HG02943 (cell line): ENCODE results near the gene PTHLH.

Experiments
- ATAC-seq: cut with Tn5 transposase; IDR thresholded peaks from one replicate; pipeline ENCODE4 v1.9.1; 2021; ENCODE audit warnings: mild to moderate bottlenecking, low read depth, moderate library complexity; ENCODE audit not compliant: unreplicated experiment

PTHLH gene

DNA sequence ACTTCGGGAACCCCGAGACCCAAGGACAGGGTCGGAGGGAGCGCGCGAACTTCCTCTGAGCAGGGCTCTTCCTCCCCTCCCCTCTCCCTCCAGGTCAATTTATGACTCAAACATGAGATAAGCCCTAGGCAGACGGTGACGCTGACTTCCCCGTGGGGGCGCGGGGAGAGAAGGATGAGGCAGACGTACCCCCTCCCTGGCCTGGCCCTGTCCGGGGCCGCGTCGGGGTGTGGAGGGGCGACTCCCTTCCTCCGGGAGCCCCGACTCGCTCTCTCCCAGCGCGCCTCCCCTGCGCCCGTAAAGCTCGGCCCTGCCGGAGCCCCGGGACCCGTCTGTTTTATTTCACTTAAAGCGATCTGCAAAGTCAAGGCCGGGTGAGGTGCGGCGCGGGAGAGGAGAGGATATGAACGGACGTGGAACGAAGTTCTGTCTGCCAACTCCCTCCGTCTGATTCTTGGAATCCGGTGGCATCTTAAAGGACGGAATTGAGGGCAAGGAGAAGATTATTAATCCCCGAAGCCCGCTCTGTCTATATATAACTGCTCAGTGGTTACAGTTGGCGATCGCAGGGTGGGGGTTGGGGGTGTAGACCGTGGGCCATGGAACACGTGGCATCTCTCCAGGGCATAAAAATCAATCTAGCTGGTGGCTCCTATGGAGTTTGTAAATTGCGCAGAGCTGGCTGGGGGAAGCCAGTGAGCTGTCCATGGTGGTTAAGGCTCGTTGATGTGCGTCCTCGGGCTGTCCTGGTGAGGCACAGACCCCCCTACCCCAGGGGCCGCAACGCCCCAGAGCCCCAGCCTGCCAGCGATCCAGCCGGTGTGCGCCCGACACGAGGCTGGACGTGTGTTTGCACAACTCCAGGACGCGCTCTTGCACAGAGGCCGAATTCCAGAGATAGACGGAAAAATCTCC, 2.9 kb upstream of the PTHLH start:
- ATAC-seq: no peak

DNA sequence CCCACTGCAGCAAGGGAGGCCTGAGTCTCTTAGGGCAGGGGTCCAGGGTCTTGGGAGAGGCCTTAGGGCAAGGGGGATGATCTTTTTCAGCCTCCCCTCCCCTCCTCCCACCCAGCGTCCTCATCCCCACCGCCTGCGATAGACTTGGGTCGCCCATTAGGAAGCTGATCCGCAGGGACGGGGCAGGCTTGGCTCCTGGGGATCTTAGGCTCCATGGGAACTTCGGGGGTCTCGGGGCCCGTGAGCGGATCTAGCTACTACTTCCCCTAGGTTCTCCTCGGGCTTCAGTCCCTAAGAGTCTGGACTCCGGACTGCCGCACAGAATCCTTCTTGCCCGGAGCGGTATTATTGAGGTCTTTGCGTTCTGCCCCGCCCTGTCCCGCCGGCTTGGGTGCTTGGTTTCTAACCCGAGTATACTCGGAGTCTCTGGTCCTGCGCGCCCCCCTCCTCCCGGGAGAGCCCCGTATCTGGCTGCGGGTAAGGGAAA, 2.2 kb upstream of the PTHLH start:
- no peak for ATAC-seq

DNA sequence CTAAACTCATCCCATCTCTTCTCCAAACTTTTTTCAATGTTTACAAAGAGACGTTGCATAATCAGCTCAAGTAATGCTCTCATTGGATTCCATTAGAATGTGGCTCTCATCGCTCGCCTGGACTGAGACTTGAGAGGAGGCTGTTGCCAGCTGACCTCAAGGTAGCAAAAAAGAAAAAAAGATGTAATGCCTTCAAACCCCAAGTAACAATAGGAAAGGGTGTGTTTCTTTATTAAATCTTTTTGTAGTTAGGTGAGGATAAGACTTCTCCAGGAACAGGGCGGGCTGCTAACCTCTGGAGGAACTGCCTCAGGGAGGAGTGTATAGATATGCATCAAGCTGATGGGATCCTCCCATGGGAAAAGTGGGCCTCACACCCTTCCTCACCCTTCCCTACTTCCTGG, 956 bp upstream of the PTHLH start:
- no peak for ATAC-seq

DNA sequence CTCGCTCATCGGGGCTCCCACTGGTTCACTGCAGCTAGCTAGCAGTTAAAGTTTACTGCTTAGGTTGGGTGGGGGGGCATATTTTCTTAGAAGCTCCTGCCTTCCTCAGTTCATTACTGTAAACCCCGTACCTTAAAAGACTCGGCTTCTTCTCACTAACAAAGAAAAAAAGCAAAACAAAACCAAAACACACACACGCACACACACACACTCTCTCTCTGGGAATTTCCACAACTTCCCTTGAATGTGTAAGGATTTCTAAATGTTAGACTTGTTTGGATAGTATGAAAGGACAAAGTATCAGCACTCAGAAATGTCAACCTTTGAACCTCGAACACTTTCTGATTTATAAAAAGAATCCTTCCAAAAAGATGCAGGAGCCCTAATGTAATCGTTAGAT, 927 bp downstream of the PTHLH start:
- no peak for ATAC-seq

DNA sequence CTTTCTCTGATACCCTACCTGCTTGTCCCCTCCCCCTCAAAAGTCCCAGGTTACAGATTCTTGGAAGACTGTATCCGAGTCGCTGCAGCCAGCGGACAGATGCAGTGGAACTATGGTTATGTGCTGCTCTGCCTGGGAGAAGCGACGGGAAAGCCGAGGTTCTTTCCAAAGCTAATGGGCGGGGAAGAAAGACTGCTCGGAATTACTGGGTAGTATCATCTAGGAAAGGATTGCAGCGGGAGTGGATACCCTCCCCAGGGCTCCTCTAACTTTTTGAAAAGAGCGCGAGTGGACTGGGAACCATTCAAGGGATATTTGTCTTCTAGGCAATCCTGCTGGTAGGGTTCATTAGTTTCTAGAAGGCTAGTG, 1.4 kb downstream of the PTHLH start:
- ATAC-seq: no peak

DNA sequence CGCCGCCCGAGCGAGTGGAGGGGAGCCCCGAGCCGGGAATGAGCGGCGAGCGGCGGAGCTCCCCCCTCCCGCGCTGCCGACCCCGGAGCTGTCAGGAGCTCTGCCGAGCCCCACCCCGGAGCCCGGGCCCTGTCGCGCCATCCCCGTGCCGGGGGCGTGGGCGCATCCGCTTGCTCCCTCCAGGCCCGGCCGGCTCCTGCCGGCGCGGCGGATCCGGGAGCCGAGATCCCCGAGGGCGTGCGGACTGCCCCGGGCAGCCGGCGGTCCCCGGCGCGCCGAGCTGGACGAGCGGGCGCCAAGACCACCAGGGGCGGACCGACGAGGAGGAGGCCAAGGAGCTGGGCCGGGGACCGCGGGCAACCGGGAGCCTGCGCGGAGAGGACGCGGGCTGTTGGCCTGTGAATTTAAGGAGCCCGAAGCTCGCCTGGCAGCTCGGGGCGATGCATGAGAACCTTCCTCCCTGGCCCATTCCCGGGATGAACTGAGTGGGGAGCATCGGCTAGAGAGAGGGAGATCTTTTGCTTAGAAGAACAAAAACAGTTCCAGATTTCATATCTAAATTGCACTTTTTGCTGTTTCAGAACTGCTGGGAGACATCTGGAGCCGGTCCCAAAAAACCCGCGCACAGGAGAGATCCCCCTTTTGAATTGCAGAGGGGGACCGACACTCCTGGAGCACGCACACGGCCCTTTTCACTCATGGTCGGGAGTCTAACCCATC, 2.0 kb downstream of the PTHLH start:
- peak; percentile 8 for ATAC-seq

DNA sequence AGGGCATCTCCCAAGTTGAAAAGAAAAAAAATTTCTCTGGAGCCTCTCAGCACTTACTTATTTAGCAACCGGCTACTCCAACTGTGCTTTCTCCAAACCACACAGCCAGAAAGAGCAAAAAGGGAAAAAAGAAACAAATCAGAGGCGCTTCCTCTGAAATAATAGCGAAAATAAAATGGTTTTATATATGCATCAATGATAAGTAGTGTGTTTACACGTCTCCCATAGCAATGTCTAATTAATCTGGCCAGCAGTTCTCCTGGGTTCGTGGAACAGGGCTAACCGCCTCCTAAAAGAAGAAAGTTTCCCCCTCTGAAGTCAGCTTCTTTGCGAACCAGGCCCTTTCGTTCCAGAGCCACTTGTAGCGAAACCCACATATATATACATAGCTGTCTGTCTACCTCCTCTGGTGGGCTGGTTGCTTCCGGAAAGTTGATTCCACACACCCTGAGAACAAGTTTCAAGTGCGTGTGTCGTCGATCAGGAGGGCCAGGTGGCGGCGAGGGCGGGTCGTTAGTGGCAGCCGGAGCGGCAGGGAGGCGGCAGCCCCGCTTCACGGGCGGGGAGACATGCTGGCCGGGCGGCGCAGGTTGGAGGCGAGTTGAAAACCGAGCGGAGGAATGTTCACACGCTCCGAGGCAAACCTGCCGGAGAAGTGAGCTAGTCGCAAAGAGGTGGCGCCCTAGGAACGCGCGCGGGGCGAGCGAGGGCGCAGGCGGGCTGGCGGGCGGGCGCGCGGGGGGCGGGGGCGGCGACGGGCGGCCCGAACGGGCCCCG, 2.7 kb downstream of the PTHLH start:
- ATAC-seq: peak; percentile 90

DNA sequence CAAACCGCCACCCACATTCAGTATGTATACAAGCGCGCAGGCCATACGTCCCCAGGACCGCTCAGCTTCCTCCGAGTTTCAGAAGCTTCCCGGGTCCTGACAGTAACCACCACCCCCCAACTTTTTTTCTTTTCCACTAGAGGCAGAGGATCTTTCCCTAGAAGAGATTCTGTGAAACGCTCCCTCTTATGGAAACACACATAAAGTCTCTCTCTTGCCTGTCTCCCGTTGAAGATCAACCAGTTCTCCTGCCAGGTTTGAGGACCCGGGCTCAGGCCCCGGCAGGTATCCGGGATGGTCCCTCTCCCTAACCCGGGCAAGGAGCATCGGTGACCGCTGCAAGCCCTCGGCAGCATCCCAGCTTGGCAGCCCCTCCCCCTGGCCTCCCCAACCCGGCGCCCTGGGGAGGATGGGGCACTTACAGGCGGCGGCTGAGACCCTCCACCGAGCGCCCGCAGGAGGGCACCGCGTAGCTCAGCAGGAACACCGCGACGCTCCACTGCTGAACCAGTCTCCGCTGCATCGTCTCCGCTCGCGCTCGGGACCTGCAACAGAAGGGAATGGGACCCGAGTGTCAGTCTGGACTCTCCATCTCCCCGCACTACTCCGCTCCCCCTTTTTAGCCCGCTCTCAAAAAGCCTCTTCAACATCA, 3.4 kb downstream of the PTHLH start:
- no peak for ATAC-seq

DNA sequence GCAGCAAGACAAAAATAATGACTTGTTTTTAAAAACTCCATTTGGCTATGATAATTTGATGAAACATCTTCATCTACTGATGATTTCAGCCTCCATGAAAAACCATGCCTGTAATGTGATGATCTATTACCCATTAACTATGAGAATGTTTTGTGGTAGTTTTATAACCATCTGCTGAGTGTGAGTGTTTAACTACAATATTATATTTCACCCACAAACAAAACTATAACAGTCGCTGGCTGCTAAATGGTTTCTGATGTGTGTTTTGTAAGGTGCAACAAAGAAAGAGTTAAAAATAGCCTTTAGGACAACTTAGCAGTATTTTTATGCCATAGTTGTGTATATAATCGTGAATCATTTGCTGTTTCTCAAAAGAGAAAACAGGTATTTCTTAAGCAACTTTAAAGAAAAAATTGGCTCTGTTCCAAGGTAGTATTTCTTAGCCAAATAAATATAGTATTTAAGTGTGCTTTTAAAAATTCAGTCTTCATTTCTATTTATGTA, 4.9 kb downstream of the PTHLH start:
- ATAC-seq: no peak

DNA sequence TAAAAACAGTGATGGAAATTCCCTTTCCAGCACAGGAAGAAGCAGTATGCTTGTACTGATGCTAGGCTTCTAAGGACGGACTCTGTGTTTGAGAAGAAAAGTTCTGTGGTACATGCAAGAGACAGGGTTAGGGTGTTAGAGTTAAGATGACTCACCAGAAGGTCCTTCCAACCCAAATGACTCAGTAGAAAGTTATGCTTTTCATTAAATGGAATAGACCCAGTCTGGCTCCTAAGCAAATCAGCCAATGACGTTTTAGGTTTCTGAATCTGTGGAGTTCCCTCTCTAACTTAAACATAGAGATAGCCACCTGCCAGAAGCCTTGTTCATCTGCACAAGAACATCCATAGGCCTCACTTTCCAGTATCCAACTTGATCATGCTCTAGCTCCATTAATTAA, 5.7 kb downstream of the PTHLH start:
- no peak for ATAC-seq

DNA sequence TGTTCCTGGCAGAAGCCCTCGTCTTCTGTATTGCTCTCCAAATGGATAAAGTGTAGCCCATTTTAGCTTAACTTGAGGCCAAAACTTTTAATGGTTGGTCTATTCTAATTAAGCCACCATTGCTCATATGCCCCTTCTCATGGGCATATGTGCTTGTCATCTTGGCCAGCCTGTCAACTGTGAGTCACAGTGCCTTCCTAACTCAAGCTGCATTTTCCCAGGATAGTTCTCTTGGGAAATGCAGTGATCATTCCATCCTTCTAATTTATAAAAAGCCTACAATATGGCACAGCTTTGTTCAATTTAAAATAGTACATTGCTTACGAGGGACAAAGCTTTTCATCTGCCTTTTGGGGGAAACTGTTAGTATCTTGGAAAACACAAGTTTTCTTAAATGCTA, 6.6 kb downstream of the PTHLH start:
- ATAC-seq: no peak

DNA sequence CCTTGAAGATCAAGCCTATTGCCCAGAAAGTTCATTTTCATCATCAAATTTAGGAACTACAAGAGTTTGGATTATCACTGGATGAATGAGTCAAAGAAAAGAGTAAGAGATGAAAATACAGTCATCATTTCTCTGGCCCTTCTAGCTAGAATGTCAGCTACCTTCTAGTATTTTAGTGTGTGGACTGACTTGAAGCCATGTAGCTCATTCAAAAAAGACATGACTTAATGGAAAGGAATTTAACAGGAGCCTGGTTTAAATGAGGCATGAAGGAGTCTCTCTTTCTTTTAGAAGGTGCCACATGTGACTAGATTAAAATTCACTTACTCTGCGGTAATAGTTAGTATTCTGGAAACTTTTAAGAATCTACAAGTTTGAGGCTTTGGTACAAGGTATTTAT, 7.1 kb downstream of the PTHLH start:
- no peak for ATAC-seq

DNA sequence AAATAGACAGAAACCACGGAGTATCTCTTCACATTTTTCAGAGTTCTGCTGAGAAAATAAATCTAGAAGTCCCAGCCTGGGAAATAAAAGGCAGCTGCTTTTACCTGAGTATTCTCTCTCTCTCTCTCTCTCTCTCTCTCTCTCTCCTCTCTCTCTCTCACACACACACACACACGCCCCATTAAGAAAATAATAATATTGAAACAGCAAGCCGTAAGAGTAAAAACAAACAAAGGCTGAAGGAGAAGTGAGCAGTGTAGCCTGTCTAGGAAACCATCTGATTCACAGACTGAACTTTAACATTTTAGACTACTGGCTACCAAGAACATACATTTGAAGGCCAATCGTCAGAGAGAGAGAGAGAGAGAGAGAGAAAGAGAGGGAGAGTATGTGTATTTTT, 8.4 kb downstream of the PTHLH start:
- no peak for ATAC-seq

DNA sequence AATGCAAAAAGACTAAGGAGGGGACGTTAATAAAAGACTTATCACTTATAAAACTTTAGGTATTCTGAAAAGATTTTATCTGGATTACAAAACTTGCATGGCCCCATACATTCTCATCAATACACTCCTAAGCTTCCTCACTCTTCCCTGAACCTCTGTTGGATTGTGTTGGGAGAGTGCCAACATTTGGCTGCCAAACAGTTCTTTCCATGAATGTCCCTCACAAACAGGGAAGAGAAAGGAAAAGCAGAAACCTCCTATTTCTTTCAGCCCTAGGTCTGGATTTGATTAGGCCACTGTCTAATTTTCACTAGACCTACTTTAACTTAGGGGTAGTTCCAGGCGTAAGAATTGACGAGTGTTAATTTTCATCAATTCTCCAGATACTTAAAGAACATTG, 11.7 kb downstream of the PTHLH start:
- ATAC-seq: no peak

DNA sequence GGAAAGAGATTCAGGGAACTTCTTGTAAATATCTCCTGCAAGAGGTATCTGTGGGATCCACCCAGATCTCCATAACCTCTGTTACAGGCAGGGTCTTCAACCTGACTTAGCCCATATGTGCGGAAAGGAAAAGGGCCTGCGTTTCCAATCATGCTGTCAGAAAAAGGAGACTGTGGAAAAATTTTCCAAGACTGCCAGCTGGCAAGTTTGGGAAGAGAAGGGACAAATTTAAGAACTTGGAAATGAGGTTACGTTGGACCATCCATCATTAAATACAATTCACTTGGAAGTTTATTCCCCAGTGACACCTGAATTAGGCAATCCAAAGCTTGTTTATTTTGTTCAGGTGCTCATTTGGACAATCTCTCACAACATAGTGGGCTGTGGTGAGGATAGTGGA, 13.9 kb downstream of the PTHLH start:
- ATAC-seq: no peak

DNA sequence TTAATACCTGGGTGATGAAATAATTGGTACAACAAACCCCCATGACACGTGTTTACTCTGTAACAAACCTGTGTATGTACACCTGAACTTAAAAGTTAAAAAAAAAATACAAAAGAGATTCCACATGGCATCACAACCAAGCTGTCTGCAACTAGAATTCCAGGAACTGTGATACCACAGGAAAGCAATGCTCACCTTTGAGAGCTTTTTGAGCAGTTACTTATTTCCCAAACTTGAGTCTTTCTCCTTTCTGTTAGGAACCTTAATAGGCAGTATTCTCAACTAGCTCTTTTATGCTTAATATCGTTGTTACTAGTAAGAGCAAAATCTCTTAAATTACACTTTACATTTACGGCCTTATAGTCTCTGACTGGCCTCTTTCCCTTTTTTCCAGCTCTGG, 15.2 kb downstream of the PTHLH start:
- ATAC-seq: no peak

DNA sequence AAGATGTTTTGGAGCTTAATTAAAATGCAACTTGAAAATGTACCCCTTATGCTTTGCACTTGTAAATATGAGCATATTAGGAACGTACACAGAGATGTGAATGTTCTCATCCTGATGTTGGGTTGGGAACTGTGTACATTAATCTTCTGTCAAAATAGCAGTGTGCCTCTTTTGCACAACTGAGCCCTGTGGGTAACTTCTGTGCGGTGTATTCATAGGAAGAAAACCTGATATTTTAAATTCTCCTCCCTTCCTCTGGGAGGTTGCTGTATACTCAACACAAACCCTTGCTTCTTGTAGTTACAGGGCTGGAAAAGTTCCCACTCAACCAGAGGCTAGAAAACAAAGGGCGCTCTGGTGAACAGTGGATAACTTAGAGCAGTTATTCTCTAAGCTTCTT, 18.7 kb downstream of the PTHLH start:
- ATAC-seq: no peak

DNA sequence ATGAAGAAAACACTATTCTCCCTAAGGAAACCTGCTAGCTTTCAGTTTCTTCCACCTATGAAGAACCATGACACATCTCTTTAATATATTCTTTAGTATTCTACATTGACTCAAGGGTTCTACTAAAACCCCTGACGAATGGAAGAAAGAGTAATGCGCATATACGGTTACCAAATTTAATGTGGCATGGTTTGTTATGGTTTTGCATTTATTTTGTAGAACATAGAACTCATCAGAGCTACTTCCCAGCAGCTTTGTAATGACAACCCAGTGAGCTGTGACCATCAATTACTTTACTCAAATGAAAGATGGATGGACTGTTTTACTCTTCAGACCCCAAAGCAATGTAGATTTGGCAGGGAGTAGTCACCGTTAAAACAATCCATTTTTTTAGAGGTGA, 19.2 kb downstream of the PTHLH start:
- ATAC-seq: no peak

DNA sequence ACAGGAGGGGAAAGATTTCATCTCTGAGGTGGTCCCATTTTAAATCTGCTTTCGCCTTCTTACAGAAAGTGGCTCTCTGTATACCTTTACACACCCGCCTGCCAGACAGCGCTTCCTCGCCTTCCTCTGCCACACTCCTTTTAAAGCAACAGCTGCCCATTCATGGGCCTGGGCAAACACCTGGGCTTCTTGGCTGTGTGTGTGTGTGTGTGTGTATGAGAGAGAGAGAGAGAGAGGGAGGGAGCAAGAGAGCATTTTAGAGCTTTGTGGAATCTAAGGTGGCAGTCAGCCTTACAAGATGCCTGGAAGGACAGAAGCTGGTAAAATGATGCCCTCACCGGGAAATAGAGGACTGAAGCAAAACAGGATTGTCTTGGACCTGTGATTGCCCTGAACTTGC, 20.0 kb downstream of the PTHLH start:
- ATAC-seq: no peak

DNA sequence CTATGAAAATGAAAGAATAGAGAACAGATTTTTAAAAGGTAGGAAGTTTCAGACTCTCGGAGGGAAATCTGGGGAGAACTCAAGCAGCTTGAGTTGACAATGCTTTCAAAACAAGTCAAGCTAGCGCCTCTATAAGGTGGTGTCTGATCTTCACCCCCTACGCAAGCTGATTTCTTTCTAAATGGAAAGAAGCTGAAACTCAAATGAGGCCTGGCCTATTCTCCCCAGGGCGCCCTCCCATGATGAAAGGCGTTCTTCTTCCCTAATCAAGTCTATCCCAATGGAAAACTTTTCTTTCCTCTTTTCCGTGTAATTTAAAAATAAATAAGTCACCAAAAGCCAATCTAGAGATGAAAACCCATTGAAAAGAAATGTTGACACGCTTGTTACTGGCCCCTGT, 20.6 kb downstream of the PTHLH start:
- no peak for ATAC-seq
